ENCODE results near the gene MEIOB. TPM values are rescaled to one million over a fixed set of nuclear protein-coding genes. Genes with fewer than 3 reads are reported as not detected.
"Not testable (repeated sequence)": the region's sequence is repeated elsewhere in the genome, so short reads cannot be mapped to it uniquely, and the experiment has no call there.

Gene MEIOB, protein sequence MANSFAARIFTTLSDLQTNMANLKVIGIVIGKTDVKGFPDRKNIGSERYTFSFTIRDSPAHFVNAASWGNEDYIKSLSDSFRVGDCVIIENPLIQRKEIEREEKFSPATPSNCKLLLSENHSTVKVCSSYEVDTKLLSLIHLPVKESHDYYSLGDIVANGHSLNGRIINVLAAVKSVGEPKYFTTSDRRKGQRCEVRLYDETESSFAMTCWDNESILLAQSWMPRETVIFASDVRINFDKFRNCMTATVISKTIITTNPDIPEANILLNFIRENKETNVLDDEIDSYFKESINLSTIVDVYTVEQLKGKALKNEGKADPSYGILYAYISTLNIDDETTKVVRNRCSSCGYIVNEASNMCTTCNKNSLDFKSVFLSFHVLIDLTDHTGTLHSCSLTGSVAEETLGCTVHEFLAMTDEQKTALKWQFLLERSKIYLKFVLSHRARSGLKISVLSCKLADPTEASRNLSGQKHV
- not detected in 2 replicates for total RNA-seq (2014; rRNA removed)
- not detected for polyA plus RNA-seq (2012)

DNA sequence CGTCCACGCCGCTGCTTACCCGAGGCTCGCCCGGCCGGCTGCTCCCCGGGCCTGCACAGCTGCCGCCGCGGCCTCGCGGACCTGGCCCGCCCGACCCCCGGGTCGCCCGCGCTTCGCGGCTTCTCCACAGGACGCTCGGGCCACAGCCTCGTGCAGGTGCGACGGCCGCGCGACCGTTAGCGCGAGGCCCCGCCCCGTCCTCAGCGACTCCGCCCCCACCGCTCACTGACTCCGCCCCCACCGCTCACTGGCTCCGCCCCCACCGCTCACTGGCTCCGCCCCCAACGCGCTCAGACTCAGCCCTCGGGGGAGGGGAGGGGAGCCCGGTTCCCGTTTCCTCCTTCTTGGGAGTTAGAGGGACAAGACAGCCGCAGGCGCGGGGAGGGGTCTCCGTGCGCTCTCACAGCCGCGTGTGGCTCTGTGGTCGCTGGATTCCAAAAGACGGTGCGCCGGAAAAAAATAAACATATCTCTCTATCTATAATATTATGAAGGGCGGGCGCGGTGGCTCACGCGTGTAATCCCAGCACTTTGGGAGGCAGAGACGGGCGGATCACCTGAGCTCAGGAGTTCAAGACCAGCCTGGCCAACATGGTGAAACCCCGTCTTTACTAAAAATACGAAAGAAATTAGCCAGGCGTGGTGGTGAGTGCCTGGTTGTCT lies at the start of gene MEIOB:
TSS of gene MEIOB (minus strand) at position 191 of the 662 bp plus-strand sequence. CDS start 3,989 bp downstream, outside the sequence.
- DNase-seq (ENCODE audit: low read depth), result no peak

DNA sequence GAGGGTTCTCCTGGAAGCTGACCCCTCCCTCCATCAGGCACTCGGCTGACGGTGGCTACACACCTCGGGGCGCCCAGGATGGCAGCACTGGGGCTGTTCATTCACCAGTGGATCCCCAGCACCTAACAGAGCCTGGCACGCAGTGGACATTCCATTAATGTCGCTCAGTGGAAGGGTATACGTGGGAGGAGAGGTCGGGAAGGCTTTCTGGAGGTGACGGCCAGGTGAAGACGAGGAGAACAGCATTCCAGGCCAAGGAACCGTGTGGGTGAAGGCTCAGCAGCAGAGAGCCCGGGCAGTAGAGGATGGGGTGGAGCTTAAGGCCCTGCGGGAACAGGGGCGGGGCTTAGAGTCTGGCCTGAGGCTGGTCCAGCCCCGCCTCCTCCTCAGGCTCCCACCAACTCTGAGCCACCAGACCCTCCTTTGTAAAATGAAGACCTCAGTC lies 48.8 kb upstream of the MEIOB start:
- no peak for DNase-seq (ENCODE audit: low read depth)

DNA sequence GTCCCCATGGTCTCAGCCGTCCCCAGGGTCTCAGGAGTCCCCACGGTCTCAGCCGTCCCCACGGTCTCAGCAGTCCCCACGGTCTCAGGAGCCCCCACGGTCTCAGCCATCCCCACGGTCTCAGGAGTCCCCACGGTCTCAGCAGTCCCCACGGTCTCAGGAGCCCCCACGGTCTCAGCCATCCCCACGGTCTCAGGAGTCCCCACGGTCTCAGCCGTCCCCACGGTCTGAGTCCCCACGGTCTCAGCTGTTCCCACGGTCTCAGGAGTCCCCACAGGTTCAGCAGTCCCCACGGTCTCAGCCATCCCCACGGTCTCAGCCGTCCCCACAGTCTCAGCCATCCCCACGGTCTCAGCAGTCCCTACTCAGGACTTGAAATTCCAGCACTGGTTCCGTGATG lies 48.2 kb upstream of the MEIOB start:
- DNase-seq (ENCODE audit: low read depth), result not testable (repeated sequence)

DNA sequence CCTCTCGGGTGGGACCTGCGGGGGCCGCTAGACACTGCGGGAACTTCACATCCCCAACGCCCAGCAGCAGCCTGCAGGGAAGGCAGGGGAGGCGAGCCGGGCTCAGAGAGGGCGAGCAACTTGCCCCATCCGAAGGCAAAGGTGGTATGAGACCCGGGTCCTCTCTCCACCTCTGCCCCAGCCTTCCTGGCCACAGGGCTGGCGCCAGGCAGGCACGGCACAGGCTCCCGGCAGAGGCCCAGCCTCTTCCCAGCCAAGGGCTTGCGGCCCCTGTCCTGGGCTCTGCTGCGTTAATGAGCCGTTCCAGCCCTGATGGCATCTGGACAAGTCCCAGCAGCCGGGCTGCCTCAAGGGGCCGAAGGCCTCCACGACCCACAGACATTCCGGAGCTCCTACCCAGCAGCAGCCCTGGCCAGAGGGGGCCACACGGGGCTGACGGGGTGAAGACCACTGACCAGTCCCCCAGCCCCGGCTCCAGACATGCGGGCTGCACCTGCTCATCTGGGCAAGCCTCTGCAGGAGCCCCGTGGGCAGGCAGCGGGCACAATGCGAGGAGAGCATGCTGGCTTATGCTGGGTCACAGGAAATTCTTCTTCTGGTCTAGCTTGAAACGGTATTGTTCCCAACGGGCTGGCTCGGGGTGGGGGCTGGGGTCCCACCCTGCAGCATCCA lies 47.5 kb upstream of the MEIOB start:
- DNase-seq (ENCODE audit: low read depth), result no peak

DNA sequence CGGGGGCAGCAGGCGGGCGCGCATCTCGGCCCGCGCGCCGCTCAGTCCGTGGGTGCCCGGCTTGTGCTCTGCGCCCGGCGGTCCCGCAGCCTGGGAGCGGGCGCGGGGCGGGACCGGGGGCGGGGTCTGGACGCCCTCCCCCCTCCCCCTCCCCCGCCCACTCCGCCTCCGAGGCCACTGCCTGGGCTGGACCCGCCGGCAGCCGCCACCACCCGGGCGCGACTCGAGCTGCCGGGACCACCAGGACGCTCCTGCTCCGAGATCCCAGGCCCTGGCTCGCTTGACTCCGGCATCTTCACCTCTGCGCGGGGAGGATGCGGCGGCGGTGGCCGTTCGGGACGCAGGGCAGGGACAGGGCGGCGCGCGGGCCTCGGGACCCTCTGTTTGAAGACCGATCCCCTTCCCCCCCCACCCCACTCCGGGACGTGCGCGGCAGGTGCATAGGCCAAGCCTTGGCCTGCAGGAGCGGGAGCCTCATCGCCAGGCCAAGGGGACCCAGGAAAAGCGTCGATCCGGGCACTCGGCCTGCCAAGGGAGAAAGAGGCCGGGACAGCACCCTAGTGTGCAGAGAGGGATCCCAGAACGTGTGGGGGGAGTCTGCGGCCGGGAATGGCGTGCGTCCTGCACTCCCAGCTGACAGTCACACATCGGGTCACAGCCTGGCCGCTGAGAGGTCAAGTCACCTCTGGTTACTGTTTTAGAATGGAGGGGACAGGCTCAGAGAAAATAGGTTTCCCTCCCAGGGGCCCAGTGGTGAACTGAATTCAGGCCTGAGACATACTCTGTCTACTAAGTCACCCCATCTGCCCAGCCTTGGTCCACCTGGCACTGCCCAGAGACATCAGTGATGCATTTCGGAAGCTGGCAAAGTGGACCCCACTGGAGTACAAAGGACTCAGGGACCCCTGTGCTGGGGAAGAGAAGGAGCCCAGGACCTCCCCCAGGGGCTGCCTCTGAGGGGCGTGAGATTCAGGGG lies 46.7 kb upstream of the MEIOB start, which contains the start of gene HS3ST6:
TSS of gene HS3ST6 (minus strand) at position 65 of the 976 bp plus-strand sequence. CDS start 92 bp downstream, outside the sequence.
- no peak for DNase-seq (ENCODE audit: low read depth)

DNA sequence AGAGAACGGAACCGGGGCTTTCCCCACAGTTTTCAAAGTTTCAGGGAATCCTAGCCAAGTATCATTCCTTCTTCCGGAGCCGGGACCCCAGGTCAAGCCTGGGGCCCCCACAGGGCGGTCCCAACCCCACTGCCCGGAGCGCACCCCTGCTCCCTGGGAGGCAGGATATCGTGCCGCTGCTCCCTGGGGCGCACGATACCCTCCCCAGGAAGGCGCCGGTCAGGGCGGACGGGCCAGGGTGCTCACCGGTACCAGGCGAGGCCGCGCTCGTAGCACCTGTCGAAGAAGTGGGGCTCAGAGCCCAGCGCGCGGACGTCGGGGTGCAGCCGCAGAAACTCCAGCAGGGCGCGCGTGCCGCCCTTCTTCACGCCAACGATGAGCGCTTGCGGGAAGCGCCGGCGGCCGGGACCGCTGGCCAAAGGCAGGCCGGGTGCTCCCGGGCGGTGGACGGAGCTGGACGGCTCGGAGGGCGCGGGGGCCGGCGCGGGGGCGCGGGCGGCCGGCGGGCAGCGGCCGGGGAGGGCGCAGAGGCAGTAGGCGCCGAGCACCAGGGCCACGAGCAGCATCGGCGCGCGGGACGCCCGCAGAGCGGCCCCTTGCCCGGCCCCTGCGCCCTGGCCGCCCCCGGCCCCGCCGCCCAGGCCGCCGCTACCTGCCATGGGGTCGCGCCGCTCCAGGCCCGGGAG lies 45.8 kb upstream of the MEIOB start:
- no peak for DNase-seq (ENCODE audit: low read depth)

DNA sequence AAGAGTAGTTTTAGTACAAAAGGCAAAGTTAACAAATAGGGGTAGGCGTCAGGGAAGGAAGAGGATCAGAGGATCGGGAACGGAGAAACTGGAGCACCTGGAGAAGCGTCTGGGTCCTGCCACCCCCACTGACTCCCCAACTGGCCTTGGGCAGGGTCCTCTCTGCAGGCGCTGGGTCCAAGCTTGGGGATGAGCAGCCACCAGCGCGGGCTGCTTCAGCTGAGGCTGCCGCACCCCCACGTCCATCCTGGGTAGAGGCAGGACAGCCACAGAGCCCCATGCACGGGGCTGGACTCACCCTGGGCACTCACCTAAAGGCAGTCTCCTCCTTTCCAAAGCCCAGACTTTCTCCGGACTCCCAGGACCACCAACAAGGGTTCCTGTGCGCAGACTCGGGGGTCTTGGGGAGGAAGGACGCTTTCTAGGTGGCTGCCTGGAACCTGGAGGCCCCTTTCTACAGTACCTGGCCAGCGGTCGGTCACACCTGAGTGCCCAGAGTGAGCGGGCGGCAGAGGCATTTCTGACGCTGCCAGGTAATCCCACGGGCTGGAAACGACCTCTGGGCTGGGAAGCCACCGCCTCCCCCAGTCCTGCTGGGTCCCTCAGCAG lies 45.2 kb upstream of the MEIOB start:
- DNase-seq (ENCODE audit: low read depth), result no peak

DNA sequence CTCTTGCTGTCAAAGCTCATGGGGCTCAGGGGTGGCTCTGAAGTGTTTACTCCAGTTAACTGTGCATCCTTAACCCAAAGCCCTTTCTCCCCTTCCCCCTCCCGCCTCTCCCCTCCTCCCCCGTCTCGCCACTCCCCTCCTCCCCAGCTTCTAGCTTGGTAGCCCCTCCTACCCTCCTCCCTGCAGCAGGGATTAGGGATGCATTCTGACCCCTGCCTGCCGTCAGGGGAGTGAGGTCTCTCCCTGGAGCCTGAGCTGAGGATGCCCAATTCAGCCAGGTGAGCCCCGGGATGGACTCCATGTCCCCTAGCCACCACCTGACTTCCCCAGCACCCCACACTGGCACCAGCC lies 44.7 kb upstream of the MEIOB start:
- DNase-seq (ENCODE audit: low read depth), result no peak

DNA sequence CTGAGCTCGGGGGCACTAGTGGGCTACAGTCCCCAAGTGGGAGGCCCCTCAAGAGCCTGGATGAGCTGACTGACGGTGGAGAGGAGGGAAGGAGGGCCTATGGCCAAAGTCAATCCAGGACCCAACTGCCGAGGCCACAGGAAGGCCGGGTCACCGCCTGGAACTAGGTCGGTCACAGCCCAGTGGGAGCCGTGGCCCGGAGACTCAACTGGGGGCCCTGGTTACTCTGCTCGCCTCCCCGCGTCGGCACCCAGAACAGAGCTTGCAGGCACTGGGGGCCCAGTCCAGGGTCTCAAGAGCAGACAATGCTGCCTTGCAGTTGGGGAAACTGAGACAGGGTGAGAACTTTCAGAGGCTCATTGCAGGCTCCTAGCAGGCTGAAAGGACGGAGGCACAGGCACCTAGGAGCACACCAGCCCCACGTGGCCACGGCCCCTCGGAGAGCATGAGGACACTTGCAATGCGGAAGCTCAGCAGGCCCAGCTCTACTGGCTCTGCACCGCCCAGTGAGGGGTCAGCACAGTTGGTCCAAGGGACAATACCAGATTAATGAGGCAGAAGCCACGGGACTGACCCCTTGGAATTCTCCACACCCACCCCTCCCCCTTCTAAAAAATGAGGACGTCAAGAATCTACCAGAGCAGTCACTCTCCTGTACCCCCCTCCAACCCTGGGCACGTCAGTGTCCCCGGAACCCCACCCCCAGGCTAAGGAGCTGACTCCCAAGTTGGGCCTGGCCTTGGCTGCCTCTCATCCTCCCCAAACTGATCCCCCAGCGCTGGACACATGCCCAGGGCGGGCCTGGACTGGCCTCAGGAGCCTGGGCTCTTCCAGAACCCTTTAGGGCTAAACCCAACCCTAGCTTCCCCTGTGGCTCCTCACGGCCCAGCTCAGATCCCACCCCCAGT lies 44.0 kb upstream of the MEIOB start:
- no peak for DNase-seq (ENCODE audit: low read depth)

DNA sequence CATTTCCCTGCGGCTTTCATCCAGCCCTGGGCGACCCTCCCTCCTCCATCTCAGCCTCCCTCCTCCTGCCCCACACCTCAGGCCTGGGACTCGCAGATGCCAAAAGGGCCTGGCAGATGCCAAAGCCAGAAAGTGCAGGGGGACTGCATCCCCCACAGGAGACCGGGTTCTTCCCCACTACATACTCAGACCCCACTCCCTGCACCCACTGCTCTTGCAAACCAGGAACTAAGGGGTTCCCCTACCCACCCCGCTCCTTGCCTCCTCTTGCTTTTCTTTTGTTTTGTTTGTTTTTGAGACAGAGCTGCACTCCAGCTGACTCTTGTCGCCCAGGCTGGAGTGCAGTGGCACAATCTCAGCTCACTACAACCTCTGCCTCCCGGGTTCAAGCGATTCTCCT lies 43.0 kb upstream of the MEIOB start:
- no peak for DNase-seq (ENCODE audit: low read depth)

DNA sequence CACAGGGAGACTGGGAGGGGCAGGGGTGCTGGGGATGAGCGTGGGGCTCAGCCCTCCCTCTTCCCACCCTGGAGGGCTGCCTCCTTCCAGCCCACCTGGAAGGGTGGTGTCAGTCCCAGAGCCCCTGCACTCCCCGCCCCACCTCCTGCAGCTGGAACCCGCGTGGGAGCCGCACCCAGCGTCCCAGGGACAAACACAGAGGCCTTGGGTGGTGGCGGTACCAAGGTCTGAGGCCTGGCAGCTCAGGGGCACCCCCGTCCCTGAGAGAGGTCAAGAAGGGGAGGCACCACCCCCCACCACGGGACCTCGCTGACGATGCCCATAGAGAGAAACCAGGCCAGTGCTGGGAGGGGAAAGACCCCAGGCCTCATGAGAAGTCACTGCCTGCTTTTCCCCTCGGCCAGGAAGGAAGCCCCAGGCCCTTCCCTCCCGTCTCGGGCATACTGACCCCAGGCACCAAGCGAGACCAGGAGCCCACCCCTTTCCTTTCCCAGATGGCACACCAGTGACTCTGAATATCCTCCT lies 42.2 kb upstream of the MEIOB start:
- DNase-seq (ENCODE audit: low read depth), result no peak

DNA sequence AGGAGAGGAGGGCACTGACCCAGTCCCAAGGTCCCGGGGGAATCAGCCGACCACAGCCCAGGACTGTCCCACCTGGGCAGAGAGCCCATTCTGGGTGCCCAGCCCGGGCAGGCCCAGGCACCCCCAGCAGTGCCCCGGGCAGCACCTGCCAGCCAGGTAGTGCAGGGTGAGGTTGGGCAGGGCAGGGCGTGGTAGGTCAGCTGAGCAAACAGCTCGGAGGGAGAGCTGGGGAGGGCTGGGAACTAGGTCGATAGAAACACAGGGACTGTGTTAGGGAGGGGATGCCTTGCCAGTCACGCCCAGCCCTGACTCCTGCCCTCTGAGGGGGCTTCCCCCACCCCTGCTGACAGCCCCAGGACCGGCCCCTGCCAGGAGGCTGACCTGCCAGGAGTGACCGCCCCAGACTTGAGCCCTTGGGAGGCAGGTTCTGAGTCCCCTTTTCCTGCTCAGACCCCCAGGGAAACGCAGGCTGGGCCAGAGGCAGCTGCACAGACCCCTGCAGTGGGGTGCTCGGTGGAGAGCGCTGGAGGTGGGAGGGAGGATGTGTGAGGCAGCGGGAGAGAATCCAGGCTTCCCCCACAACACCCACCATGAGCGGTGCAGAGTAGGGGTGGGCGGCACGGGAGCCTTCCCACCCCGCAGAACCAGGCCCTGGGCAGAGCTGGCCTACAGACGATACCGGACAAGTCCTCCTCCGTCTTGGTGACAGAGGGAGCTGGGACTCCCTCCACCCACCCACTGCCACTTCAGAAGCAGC lies 41.5 kb upstream of the MEIOB start:
- DNase-seq (ENCODE audit: low read depth), result no peak

DNA sequence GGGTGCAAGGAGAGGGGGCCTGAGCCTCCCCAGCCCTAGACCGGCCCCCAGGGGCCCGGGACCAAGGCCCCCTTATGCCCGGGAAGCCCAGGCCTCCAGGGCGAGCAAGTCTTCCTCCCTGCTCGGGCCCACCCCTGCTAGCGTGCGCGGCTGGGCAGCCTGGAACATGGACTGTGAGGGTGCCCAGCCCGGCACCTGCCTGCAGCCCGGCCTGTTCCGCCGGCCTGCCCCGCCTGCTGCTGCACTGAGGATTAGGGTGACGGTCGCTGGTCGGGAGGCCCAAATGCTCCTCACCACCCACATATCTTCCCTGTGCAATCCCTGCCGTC lies 40.2 kb upstream of the MEIOB start:
- DNase-seq (ENCODE audit: low read depth), result no peak

DNA sequence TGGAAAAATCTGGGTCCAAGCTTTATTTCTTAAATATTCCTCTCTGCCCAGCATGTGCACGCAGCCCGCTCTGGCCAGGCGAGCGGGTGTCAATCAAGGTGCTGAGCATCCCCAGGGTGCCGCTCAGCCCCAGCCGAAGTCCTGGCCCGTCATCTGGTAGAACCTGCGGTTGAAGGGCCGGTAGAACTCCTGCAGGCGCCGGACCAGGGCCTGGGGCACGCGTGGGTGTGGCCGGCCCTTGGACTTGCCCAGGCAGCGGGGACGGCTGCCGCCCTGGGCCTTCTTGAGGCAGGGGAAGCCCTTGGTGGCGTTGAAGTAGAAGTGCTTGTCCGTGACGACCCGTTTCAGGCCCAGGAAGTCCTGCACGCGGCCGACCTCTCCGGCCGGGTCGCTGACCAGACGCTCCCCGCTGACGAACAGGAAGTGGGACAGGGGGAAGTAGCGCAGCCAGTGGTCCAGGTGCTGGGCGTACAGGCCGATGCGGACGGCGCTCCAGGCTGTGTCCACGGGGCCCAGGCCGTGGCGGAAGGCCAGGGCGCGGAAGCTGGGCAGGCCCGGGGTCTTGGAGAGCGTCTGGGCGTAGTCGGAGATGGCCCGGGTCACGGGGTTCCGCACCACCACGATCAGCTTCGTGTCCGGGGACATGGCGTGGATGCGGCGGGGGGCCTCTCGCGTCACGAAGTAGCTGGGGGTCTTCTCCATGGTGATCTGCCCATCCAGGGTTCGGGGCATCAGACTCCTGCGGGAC lies 39.7 kb upstream of the MEIOB start:
- no peak for DNase-seq (ENCODE audit: low read depth)

DNA sequence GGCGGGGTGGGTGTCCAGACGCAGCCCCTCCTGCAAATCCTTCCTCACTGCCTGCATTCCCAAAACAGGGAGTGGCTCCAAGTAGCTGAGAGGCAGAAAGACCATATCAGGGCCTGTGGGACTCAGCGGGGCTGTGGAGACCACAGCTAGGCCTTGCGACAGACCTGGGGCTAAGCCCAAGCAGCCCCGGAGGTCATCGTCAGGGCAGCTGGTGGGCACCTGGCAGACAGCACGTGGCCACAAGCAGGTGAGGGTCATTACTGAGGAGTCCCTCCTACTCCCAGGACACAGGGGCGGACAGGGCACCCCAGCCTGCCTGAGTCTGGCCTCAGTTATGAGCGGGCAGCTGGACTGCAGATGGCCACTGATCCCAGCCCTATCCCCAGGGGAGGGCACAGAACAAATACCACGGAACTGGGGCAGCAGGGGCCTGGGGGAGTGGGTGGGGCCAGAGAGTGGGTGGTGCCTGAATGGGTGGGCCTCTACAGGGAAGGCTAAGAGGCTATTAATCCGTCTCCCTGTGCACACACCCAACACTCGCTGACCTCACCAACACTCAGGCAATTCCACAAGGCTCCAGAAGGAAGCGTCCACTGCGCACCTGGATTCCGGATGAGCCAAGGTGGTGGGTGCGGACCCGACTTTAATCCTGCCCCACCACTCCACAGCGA lies 37.7 kb upstream of the MEIOB start:
- no peak for DNase-seq (ENCODE audit: low read depth)

DNA sequence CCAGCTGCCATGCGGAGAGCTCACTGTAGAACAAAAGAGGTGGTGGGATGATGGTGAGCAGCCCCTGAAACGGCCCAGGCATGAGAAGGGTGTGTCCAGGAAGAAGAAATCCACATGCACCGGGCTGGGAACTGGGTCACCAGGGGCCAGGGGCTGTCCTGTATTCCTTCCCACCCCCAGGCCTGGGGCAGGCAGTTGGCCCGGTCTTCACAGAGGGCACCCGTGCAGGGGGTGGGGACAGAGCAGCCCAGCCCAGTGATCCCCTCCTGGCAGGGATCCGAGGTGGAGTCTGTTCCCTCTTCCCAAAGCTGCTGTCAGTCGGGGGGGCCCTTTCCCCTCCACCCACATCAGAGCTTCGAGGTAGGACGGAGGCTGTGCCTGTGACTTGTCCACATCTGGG lies 37.0 kb upstream of the MEIOB start:
- no peak for DNase-seq (ENCODE audit: low read depth)

DNA sequence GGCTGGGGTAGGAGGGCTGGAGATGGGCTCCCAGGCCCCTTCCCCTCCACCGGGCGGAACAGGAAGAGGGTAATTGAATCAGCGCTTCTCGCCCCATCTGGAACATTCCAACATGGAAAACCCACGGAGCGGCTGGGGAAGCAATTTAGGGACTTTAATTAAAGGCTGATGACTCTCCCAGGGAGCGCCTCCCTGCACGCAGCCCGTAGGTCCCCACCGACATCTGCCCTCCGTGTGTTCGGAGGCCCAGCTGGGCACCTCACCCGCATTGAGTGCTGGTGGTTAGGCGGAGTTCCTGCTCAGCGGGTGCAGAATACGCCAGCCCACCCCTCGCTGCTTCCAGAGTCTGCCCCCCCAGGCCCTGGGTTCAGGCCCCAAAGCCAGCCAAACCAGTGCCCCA lies 36.2 kb upstream of the MEIOB start:
- DNase-seq (ENCODE audit: low read depth), result no peak

Measured in LHCN-M2 (cell line).